Measurements from ENCODE around the gene GKN2.
A peak's percentile ranks its signal among the peaks of the same experiment; 100 is the strongest.

Gene GKN2, protein sequence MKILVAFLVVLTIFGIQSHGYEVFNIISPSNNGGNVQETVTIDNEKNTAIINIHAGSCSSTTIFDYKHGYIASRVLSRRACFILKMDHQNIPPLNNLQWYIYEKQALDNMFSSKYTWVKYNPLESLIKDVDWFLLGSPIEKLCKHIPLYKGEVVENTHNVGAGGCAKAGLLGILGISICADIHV

DNA sequence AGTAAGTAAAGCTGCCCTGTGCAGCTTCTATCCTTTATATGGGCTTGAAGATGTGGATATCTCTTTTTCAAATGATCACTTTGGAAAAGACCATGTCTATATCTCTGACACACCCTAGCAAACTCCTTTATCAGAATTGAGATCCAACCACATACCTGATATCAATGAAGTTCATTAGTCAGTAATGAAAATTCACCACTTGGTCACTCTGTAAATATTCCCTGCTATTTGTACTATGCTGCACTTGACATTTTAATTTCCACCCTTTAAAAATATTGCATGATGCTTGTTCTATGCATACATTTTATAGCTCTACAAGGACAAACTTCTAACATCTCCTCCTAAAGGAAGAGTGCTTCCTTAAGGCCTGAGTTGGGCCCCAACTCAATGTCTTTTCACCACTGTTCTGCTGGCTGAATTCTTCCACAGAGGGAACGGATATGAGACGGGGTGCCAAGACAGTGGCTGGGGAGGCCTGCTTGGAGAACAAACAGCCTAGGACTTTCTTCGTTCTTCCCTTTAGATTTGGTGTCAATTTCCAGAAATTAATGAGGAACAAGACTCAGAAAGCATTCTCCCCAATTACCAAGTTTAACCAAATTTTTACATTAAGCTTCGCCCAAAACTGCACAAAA, at the start of gene GKN2:
Gene GKN2 (minus strand): TSS at position 7 of the 635 bp plus-strand sequence. CDS start 32 bp downstream, outside the sequence.
- no peak for DNase-seq (ENCODE audit: low spot score)

DNA sequence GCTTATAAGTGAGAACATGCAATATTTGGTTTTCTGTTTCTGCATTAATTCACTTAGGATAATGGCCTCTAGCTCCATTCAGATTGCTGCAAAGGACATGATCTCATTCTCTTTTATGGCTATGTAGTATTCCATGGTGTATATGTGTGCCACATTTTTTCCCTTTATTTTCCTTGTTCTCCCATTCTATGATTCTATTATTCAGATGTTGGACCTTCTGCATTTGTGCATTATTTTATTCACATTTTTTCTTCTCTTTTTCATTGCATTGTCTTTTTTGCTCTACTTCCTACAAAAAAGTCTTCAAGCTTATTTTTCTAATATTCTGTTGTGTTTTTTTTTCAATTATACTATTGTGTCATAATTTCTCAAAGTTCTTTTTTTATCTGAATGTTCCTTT, 49.2 kb upstream of the GKN2 start:
- DNase-seq (ENCODE audit: low spot score): no peak

DNA sequence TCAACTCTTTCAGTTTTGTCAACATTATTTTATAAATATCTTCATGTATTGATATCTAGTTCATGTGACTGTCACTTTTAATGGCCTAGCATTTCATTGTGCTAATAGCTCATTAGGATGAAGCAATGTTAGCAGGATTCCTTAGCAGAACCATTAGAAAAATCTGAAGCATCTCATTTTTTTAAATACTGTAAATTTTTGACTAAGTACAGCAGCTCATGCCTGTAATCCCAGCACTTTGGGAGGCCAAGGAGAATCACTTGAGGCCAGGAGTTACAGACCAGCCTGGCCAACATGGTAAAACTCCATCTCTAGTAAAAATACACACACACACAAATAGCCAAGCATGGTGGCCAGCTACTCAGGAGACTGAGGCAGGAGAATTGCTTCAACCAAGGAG, 44.7 kb upstream of the GKN2 start:
- DNase-seq (ENCODE audit: low spot score): no peak

DNA sequence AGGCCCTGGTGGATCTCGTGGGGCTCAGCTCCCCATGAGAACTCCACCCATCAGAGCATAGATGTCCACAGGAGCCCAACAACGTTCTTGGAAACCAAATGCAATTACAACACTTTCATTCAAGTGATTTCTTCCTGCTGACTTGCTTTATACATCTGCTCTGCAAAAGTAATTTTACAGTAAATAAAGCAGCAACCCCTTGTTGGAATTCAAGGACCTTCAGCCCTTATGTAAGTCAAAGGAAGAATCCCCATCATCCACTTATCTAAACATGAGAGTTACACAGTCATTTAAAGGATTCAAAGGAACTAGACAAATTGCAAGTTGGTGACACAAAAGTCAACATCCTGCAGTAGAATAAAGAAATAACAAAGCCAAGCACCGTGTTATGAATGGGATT, 43.2 kb upstream of the GKN2 start:
- DNase-seq (ENCODE audit: low spot score): no peak

DNA sequence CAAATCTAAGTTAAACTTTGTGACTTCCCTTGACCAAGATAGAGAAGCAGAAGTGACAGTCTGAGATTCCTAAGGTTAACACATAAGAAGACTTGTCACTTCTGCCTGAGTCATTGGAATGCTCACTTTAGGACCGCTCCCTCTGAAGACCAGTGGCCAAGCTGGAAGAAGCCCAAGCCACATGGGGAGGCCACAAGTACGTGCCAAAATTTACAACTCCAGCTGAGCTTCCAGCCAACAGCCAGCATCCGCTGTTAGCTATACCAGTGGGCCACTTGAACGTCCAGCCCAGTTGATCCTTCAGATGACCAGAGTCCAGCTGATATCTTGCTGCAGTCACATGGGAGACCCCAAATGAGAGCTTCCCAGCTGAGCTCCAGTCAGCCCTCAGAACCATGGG, 42.2 kb upstream of the GKN2 start:
- DNase-seq (ENCODE audit: low spot score): peak; percentile 18

DNA sequence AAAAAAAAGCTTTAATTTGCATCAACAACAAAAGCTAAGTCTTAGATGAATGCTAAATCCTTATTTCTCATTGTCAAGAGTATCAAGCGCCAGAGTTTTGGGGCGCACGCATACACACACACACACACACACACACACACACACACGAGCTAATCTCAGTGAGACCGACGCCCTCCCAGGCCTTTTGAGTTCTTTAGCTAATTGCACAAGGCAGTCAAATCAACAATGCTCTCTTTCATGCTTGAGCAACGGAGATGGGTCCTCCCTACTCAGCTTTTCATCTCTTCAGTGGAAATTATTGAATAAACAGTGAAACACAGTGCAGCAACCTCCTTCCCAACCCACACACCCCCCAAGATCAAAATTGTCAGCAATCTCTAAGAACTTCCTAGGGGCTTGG, 41.0 kb upstream of the GKN2 start:
- peak; percentile 17 for DNase-seq (ENCODE audit: low spot score)

DNA sequence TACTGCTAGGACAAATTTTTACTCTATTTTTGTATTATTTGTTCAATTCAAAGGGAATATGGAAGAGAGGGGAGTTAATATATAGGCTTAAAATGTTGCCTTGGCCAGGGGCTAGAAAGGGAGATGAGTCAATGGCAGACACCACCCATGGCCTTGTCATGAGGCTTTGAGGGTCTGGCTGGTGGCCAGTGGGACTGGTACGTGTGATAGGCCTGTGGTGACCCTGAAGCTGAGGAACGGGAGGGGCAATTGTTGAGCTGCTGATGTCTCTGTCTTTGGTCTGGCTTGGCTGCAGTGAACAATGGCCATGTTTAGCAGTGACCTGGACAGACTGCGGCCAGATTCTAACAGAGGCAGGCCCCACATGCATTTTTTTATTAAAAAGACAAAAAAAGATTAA, 40.2 kb upstream of the GKN2 start:
- DNase-seq (ENCODE audit: low spot score): no peak

DNA sequence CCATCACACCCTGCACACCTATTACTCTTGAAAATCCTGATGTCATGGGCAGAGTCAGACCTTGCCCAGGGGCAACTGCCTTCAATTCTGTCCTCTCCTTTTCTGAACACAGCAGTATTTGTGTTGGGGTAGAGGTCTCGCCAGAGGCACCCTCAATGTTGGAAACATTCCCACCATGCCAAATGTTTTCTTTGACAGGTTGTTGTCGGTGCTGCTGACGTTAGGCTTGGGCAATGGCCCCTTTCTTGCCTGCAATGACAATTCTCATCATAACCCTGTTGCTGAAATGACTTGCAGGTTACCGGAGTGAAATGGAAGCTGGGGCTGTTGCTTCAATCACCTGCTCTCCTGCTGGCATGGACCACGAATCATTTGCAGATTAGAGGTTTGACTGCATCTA, 39.6 kb upstream of the GKN2 start:
- DNase-seq (ENCODE audit: low spot score): no peak

DNA sequence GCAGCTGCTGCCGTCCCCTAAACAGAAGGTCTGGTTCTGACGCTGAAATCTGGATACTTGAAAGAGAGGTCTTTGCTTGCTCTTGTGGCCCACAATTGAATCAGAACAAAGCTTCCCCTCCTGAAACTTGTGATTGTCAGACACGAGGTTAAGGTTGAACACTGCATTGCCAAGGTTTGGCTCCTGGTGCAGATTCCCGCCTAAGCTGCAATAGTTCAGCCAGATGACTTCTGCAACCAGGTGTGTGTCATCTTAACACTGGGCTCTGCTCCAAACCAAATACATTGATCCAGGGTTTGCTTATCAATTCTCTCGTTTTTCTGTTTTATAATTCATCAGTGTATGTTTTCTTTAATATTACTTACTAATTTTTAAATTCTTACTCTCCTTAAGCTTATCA, 36.3 kb upstream of the GKN2 start:
- no peak for DNase-seq (ENCODE audit: low spot score)

DNA sequence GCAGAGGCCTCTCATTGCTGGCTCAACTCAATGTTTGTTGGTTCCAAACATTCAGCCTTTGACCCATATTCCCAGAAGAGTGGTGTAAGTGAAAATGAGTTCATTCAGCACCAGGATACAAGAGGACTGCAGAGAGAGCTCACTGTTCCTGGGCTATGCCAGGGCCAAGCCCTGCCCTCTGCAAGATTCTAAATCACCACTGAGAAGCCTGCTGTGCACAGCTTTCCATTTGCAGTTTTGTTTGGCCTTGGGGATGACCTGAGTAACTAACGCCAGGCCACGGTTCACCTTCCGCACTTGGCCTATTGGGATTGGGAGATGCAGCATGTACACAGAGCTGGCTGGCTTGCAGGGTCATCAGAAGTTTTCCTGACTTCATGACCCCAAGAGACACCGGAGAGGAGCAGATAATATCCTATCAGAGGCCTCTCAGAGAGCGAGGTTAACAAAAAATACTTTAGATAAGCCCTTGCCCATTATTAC, 34.4 kb upstream of the GKN2 start:
- DNase-seq (ENCODE audit: low spot score): no peak

DNA sequence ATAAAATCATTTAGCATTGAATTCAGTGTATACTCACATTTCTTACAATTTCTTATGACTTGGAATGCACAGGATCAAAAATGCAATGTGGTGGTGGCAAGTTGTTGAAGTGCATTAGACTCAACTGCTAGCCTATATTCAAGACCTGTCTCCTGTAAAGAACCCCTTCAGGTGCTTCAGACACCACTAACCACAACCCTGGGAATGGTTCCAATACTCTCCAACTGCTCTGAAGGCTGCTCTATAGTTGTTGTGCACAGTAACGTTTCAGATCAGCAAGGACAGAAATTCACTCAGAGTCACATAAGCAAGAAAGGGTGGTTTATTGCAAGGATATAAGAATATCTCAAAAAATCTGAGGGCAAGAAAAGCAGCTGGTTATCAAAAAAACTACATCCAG, 28.3 kb upstream of the GKN2 start:
- DNase-seq (ENCODE audit: low spot score): no peak

DNA sequence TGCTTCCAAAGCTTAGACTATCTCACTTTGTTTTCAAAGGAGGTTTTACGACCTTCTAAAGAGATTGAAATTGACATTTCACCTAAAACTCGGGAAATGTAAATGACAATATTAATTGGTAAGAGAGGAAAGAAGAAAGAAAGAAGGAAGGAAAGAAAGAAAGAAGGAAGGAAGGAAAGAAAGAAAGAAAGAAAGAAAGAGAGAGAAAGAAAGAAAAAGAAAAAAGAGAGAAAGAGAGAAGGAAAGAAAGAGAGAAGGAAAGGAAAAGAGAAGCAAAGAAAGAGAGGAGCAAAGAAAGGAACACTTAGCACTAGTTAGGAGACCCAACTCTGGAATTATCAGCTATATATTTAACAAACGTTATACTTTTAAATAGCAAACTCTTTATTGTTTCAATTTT, 25.4 kb upstream of the GKN2 start:
- no peak for DNase-seq (ENCODE audit: low spot score)

DNA sequence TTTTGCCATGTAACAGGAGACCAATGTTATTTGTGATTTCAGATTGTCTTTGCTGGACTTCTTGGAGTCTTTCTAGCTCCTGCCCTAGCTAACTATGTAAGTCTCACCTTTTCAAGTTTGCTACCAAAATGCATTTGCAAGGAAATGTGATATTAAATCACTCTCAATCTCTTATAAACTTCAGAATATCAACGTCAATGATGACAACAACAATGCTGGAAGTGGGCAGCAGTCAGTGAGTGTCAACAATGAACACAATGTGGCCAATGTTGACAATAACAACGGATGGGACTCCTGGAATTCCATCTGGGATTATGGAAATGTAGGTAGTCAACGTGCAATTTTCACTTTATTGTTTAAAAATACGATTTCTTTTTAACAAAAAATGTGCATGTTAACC, 24.8 kb upstream of the GKN2 start:
- no peak for DNase-seq (ENCODE audit: low spot score)

DNA sequence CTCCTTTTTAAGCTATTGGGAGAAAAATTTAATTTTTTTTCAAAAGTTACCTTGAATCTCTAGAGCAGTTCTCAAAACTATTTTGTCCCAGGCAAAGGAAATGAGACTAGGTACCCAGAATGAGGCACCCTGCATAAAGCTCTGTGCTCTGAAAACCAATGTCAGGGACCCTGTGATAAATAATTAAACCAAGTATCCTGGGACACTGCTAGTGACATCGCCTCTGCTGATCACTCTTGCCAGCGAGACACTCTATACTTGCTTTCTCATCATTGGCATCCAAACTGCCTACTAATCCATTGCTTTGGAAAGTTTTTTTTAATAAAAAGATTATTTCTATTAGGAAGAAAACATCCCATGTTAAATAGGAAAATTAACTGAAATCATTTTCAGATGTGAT, 23.2 kb upstream of the GKN2 start:
- DNase-seq (ENCODE audit: low spot score): no peak

DNA sequence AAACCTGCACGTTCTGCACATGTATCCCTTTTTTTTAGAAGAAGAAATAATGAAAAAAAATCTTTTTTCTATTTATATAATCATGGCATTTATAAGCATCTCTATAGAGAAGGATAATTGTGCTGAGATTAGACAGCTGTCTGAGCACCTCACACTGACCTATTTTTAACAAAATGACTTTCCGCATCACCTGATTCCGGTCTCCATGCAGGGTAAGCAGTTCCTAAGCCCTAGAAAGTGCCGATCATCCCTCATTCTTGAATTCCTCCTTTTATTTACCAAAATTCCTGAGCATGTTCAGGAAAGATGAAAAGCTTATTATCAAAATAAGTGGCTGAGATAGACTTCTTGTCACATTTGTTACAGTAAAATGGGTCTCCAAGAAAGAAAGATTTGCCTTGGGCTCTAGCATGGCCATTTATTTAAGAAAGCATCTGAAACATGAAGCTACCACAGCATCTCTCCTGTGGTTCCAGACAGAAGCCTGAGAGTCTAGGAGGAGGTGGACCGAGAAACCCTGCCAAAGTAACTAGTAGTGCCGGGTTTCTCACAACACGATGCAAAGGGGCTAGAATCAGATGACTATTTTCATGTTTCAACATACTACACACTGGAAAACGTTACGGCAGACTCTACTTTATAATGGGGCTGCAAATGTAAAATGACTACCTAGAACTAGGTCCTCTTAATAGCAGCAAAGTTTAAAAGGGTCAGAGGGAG, 22.4 kb upstream of the GKN2 start:
- DNase-seq (ENCODE audit: low spot score): no peak

DNA sequence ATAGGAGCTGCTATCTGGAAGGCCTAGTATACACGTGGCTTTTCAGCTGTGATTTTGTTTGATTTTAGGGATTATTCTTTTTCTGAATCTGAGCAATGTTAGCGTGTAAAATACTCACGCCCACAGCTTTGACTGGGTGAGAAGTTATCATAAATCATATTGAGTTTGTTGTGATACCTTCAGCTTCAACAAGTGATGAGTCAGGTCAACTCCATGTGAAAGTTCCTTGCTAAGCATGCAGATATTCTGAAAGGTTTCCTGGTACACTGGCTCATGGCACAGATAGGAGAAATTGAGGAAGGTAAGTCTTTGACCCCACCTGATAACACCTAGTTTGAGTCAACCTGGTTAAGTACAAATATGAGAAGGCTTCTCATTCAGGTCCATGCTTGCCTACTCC, 21.6 kb upstream of the GKN2 start, which contains the start of gene GKN1:
Gene GKN1 (plus strand): TSS at position 386 of the 400 bp plus-strand sequence. CDS start 42 bp downstream, outside the sequence.
- no peak for DNase-seq (ENCODE audit: low spot score)

DNA sequence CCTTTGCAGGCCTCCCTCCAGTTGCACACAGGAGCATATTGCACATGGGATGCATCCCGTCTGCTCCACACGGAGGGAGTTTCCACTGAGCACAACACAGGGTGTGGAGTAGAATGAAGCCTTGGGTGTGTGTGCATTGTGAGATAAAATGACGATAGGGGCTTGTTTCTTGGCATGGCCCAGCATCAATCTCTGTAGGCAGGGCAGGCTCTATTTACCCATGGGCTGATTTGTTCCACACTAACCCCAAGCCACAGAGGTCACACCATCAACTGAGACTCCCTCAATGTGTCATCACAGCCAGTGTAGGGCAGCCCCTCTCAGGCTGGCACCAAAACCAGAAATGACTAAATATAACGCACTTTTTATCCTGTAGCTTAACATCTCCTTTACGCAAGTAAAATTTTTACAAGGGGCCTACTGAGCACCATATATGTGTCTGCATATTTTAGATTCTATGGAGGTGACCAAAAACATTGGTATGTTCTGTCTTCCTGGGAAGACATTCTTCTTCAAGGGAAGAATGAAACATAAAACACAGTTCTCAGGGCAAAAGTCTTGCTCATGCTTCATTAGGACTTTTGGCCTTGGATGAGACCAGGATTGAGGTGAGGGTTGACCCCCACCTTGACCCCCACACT, 19.0 kb upstream of the GKN2 start:
- DNase-seq (ENCODE audit: low spot score): peak; percentile 17

DNA sequence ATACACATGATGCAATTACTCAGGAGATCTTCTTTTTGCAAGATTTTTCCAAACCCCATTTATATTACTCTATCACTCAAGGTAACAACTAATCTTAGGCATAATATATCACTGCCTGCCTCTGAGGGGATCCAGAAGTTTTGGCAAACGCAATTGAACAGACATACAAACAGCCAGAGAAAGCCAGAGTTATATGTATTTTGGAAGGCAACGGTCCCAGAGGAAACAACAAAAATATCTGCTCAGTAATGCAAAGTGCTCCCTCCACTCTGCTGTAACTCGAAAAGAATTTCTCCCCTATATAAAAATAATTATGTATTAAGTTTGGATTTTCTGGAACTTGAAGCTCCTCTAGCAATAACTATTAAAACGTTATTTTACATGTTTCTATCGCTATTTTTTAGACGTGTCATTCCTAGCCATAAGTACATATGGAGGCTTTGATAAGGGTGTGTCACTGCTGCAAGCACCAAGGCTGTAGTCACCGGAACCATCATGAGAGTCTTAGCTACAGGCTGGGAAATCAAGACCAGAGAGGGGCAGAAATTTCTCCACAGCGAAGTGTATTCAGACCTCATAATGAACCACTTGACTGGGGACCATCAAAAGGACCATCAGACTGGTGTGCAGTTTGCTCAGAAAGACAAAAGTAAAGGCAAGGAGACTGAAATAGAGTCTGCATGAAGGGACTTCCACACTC, 18.0 kb upstream of the GKN2 start:
- DNase-seq (ENCODE audit: low spot score): no peak

DNA sequence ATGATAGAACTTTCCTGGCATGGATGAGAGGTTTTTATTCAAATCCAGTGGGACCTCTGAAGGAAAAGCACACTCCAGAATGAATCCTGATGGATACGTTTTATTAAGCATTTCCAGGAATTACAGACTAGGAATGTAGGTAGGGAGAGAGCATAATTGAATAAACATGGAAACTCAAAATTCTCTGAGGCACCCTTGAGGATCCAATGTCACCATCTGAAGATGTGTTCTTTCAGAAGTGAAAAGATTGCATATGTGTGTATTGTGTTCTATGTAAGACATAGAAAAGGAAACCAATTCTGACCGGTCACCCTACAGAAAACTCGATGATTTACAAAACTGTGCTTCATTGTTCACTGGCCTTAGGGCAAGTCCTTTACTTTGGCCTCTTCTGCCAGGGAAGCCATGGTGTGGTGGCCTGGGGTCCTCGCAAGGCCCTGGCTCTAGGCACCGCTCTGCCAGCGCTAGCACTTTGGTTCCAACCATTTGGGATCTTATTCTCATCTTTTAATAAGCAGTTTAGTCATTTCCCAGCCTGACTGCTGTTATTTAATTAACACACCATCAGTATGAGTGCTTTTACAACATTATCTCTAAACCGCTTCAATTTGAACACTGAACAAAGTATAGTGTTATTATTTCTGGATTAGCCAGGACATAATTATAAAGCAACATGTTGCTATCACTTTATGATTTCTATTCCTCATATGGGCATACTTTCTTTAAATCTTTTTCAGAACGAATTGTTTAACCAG, 17.2 kb upstream of the GKN2 start:
- no peak for DNase-seq (ENCODE audit: low spot score)

DNA sequence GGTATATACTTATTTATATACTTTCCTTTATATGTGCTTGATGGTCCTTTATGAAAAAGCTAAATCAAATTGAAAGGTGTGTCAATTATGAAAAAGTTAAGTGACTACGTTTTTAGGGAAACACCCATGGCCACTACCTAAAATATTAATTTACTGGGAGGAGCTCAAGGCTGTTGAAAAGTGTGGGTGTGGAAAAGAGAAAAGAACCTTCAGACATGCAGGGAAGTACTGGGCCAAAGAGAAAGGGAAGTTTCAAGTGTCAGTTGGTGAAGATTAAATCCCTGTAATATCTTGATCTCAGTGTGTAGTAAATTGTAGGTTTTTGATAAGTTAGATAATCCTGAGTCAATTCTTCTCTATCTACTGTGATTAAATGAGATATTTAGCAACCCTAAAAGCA, 15.5 kb upstream of the GKN2 start:
- no peak for DNase-seq (ENCODE audit: low spot score)

DNA sequence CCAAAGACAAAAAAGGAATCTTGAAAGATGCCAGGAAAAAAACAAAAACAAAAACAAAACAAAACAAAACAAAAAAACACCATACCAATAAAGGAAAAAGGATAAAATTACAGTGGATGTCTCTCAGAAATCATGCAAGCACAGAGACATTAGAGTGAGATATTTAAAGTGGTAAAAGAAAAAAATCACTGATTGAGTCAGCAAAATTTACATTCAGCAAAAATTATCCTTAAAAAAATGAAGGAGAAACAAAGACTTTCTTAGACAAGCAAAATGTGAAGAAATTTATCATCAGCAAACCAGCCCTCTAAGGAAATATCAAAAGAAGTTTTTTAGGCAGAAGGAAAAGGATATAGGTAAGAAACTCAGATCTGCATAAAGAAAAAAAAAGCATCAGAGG, 11.6 kb upstream of the GKN2 start:
- DNase-seq (ENCODE audit: low spot score): no peak

DNA sequence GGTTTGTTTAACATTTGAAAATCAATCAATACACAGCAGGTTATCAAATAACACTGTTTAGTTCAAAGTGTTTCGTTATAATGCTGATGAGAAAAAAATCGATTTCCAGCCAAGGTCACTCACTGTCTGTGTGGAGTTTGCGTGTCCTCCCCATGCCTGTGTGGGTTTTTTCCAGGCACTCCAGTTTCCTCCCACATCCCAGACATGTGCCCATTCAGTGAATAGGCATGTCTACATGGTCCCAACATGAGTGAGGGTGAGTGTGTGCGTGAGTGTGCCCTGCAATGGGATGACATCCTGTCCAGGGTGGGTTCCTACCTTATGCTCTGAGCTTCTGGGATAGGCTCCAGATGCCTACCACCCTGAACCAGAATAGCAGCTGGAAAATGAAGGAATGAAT, 8.7 kb upstream of the GKN2 start:
- no peak for DNase-seq (ENCODE audit: low spot score)
